ENCODE data around the gene LATS1.

DNA sequence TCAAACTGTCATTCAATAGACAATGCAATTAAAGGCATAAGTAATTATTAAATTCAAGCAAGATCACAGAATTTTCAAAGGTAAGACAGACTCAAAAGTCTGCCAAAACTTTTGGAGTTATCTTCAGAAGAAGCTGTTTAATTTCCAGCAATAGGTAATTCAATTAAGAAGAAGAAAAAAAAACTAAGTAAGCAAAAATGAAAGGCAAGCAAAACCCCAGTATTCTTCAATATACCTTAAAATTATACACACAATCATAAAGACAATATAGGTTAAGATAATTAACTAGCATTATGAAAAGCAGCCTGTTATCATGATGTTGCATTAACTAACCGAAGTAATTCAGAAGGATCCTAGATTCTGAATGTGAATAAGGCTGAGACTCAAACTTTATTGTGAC lies 3.5 kb downstream of the LATS1 start:
- no peak for TF ChIP-seq POLR2A (IDR thresholded peaks at IDR 0.05; ENCODE audit: low read depth, low read length)
- TF ChIP-seq, protein P1, sequence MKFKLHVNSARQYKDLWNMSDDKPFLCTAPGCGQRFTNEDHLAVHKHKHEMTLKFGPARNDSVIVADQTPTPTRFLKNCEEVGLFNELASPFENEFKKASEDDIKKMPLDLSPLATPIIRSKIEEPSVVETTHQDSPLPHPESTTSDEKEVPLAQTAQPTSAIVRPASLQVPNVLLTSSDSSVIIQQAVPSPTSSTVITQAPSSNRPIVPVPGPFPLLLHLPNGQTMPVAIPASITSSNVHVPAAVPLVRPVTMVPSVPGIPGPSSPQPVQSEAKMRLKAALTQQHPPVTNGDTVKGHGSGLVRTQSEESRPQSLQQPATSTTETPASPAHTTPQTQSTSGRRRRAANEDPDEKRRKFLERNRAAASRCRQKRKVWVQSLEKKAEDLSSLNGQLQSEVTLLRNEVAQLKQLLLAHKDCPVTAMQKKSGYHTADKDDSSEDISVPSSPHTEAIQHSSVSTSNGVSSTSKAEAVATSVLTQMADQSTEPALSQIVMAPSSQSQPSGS (IDR thresholded peaks at IDR 0.05; ENCODE audit: low read length): no peak
- TF ChIP-seq, protein P2, sequence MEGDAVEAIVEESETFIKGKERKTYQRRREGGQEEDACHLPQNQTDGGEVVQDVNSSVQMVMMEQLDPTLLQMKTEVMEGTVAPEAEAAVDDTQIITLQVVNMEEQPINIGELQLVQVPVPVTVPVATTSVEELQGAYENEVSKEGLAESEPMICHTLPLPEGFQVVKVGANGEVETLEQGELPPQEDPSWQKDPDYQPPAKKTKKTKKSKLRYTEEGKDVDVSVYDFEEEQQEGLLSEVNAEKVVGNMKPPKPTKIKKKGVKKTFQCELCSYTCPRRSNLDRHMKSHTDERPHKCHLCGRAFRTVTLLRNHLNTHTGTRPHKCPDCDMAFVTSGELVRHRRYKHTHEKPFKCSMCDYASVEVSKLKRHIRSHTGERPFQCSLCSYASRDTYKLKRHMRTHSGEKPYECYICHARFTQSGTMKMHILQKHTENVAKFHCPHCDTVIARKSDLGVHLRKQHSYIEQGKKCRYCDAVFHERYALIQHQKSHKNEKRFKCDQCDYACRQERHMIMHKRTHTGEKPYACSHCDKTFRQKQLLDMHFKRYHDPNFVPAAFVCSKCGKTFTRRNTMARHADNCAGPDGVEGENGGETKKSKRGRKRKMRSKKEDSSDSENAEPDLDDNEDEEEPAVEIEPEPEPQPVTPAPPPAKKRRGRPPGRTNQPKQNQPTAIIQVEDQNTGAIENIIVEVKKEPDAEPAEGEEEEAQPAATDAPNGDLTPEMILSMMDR (IDR thresholded peaks at IDR 0.05 in 2 of 3, conservative IDR thresholded peaks at IDR 0.05 in 1 of 3; ENCODE audit: control insufficient read depth in 2 of 3, extremely low read depth in 1 of 3, insufficient read depth in 1 of 3, low read depth in 3 of 3, low read length in 3 of 3): no peak
- no peak for TF ChIP-seq SP1 (IDR thresholded peaks at IDR 0.05; ENCODE audit: low read depth, low read length)

Measured in GM12878 (cell line).